ENCODE results near the gene CCDC106. TPM values are rescaled to one million over a fixed set of nuclear protein-coding genes. Genes with fewer than 3 reads are reported as not detected.

Gene CCDC106
- total RNA-seq, 1 experiment from 2014 or later = 8.3 TPM

DNA sequence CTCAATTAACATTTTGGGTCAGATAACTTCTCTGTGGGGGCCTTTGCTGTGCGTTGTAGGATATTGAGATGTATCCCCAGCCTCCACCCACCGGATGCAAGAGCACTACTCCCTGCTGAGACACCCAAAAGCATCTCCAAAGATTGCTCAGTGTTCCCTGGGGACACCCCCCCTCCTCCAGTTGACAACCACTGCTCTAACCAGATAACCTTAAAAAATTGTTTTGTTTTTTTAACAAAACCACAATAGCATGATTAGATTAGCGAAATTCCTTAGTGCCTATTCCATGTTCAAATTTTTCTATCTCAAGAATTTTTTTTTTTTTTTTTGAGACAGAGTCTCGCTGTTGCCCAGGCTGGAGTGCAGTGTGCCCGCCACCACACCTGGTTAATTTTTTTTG is 24.4 kb downstream of the CCDC106 start:
- no peak for DNase-seq (ENCODE audit: low read depth, low spot score)
- in situ Hi-C loops (cut with HindIII; ENCODE audit: low pct_unique_long_range_greater_than_20kb, low sequenced_read_pairs) = no loop called here

DNA sequence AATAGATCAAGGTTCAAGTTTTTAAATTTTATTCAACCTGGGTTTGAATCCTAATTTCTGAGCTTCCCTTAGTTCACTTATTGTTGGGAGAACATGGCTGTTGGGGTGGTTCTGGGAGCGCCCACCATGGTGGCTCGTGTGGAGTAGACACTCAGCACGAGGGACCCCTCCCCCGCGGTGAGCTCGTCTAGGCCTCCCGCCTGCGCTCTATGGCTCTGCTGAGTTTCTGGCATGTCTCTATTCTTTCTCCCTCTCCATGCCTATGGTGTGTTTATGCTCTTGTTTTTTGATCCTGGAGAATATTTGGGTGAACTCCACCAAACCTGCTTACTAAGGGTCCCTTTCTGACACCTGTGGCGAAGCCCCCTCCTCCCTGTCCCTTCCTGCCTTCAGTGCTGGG is 25.5 kb downstream of the CCDC106 start:
- no peak for DNase-seq (ENCODE audit: low read depth, low spot score)
- in situ Hi-C loops (cut with HindIII; ENCODE audit: low pct_unique_long_range_greater_than_20kb, low sequenced_read_pairs) = no loop called here

DNA sequence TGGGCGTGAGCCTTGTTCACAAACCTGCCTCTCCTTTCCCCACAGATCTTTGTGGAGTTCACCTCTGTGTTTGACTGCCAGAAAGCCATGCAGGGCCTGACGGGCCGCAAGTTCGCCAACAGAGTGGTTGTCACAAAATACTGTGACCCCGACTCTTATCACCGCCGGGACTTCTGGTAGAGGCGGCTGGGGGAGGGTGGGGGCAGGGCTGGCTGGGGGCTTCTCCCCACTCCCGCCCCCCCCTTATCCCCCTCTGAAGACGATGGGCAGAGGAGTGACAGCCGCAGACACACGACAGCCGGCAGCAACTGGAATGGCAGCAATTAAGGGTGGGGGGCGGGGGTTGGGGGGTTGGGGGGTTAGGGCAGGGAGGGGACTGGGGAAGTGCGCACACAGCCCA is 25.9 kb downstream of the CCDC106 start:
- DNase-seq (ENCODE audit: low read depth, low spot score) = no peak
- in situ Hi-C loops (cut with HindIII; ENCODE audit: low pct_unique_long_range_greater_than_20kb, low sequenced_read_pairs) = no loop called here

GRCh38 chr19:55674459-55674840 is 26.4 kb downstream of the CCDC106 start:
- in situ Hi-C loops (cut with HindIII; ENCODE audit: low pct_unique_long_range_greater_than_20kb, low sequenced_read_pairs) = no loop called here

DNA sequence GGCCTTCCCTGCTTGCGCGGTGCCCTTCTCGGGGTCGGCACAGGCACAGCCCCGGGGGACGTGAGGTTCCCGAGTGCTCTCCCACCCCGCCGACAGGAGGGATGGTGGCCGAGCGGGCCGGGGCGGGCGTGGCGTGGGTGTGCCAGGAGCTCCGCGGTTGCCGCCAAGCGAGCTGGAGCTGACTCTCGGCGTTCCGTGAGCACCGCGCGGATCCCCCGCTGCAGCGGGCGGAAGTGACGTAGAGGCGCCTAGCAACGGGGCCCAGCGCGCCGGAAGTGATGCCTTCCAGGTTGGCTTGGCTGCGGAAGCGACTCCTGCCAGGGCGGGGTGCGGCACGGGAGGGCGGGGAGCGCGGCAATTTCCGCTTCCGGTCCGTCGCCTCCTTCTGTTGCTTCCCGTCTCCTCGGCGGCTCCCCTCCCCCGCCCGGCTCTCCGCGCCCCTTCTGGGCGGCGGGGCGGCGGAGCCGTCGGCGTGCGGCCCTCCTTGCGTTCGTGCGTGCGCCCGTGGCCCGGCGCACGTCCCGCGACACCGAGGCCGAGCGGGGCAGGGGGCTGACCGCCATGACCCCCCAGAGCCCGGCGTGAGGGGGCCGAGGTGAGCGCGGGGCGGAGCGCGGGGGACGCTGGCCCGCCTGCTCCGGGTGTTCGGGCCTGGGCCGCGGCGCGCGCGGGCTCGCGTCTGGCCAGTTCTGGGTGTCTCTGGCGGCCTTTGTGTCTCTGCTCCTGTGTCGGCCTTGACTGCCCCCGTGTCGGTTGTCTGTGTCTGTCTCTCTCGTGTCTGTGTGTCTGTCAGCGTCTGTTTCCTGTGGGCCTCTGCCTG is 27.0 kb downstream of the CCDC106 start, which contains the start of gene EPN1:
EPN1 (plus strand) TSS at position 386 of the 820 bp plus-strand sequence. CDS start 3,402 bp downstream, outside the sequence.
- in situ Hi-C loops (cut with HindIII; ENCODE audit: low pct_unique_long_range_greater_than_20kb, low sequenced_read_pairs) = no loop called here
- peak; percentile 95 for DNase-seq (ENCODE audit: low read depth, low spot score)

More at GRCh38 chr19:55674459-55674840, 26.4 kb downstream of the CCDC106 start:
- DNase-seq (ENCODE audit: low read depth, low spot score) = no peak

DNA sequence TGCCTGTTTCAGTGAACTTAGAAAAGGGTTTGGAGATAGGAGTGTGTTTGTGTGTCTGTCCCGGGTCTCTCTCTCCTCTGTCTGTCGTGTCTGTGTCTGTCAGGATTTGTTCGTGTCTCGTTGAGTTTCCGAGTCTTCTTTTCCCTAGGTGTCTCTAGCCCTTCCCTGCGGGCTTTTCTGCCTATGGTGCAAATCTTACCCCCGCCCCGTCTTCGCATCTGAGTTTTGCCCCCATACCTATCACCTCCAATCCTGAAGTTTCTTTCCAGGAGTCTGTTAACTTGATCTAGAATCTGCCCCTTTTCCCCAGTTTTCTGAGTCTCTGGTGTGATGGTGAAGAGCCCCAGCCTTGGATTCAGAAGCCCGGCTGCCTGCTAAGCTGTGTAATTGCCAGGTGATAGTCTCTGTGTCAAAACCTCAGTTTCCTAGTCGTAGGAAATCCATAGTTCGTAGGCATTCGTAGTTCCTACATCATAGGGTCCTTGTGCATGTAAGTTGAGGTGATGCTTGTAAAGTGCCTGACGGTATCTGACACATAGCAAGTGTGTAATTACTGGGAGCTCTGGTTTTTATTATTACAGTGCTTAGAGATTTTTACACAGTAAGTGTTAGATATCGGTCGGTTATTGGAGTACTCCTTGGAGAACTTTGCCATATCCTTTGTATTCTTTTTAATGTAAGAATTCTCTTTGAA is 27.8 kb downstream of the CCDC106 start:
- in situ Hi-C loops (cut with HindIII; ENCODE audit: low pct_unique_long_range_greater_than_20kb, low sequenced_read_pairs) = no loop called here
- no peak for DNase-seq (ENCODE audit: low read depth, low spot score)

GRCh38 chr19:55676383-55676782 is 28.4 kb downstream of the CCDC106 start:
- no peak for DNase-seq (ENCODE audit: low read depth, low spot score)
- in situ Hi-C loops (cut with HindIII; ENCODE audit: low pct_unique_long_range_greater_than_20kb, low sequenced_read_pairs) = no loop called here

DNA sequence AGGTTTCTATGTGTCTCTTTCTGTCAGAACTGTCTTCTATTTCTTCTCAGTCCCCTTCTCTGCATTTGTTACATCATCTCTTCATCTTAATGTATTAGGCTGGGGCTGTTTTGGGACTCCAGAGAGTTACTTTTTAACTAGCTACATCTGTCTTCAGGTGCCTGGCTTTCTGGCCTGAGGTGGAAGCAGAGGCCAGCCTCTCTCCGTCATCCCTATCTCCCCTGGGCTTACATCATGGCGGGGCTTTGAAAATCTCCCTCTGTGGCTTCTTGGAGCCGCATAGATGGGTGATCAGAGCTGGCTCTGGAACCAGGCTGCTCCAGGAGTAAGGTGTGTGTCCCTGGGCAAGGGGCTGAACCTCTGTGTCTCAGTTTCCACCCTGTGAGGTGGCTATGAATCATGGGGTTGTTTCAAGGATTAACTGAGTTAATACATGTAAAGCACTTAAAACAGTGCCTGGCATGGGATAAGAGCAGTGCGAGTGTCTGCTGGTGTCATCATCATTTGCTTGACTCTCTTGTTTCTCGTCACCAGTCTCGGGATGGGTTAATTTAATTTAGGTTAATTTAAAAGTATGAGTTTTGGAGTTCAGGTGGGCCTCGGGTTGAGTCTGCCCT is 29.0 kb downstream of the CCDC106 start:
- in situ Hi-C loops (cut with HindIII; ENCODE audit: low pct_unique_long_range_greater_than_20kb, low sequenced_read_pairs) = no loop called here
- DNase-seq (ENCODE audit: low read depth, low spot score) = no peak

DNA sequence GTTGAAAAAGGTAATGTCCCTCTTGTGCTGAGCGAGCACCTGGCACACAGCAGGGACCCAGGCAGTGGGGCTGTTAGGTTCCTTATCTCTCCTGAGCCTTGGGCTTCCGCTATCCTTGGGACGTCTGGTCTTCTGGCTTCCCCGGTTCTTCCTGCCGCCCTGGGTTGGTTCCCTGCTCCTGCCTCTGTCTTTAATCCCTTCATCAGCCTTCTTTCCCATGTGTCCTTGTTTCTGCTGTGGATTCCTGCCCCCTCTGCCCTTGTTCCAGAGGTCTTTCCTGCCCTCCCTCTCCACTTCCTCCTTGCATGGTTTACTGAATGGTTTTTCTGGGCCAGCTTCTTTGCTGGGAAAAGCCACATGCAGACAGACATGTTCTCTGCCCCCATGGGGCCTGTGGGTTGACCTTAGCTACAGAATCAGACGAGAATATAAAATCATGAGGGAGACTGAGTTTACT is 29.6 kb downstream of the CCDC106 start:
- in situ Hi-C loops (cut with HindIII; ENCODE audit: low pct_unique_long_range_greater_than_20kb, low sequenced_read_pairs) = no loop called here
- no peak for DNase-seq (ENCODE audit: low read depth, low spot score)

DNA sequence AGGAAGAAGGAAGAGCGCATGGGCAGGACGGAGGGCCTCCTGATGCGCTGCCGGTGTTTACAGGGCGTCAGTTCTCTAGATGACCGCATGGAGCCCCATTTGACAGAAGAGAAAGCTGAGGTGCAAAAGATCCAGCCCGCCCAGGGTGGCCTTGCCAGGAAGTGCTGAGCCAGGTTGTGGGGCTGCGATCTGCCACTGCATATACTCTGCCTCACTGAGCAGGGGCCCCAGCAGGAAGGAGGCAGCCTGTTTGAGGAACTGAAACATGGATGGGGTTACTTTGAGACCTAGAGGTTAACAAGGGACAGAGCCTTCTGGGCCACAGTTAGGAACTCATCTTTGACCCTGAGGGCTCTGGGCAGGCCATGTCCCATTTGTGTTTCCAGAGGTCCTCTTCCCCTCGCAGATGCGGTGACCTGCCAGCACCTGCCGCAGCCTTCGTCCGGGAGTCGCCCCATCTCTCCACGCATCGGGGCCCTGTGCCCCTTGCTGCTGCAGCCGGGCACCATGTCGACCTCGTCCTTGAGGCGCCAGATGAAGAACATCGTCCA is 30.2 kb downstream of the CCDC106 start:
- DNase-seq (ENCODE audit: low read depth, low spot score) = no peak
- in situ Hi-C loops (cut with HindIII; ENCODE audit: low pct_unique_long_range_greater_than_20kb, low sequenced_read_pairs) = no loop called here

DNA sequence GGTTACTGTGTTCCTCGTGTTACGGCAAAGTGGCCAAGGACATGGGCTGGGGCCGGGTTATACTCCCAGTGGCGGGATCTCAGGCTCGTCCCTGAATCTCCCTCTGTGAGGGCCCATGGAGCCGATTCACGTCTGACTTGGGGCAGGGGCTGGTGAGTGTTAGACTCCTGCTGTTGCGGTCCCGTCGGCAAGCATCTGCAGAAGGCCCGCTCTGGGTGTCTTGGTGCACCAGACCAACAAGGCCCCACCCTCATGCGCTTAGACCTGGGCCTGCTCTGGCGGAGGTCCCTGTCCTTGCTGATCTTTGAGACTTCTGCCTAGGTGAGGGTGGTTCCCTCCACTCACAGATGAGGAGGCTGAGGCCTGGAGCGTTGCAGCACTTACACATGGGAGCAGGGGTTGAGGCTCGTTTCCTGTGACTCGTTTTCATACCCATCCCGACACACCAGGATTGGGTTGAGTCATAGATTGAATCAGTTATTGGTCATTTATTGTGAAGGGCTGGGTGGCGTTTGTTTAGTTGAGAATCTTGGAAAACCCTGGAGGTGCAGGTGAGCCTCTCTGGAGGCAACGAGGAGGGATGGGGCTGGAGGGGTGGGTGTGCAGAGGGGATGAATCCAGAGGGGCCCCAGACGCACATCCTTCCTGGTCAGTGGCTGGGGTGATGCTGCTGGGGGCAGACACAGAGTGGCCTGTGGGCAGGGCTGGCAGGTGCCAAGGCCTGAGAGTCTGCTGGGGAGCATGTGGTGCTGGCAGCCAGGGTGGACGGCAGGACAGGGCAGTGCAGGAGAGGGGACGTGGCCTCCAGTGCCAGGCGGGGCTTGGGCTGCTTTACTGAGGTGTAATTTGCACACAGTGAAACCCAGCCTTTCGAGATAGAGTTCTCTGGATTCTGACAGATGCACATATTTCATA is 31.6 kb downstream of the CCDC106 start:
- in situ Hi-C loops (cut with HindIII; ENCODE audit: low pct_unique_long_range_greater_than_20kb, low sequenced_read_pairs) = no loop called here
- no peak for DNase-seq (ENCODE audit: low read depth, low spot score)

- in situ Hi-C loops (cut with HindIII; ENCODE audit: low pct_unique_long_range_greater_than_20kb, low sequenced_read_pairs) = no loop called here
Observed at GRCh38 chr19:55680339-55681130, 32.5 kb downstream of the CCDC106 start.

DNA sequence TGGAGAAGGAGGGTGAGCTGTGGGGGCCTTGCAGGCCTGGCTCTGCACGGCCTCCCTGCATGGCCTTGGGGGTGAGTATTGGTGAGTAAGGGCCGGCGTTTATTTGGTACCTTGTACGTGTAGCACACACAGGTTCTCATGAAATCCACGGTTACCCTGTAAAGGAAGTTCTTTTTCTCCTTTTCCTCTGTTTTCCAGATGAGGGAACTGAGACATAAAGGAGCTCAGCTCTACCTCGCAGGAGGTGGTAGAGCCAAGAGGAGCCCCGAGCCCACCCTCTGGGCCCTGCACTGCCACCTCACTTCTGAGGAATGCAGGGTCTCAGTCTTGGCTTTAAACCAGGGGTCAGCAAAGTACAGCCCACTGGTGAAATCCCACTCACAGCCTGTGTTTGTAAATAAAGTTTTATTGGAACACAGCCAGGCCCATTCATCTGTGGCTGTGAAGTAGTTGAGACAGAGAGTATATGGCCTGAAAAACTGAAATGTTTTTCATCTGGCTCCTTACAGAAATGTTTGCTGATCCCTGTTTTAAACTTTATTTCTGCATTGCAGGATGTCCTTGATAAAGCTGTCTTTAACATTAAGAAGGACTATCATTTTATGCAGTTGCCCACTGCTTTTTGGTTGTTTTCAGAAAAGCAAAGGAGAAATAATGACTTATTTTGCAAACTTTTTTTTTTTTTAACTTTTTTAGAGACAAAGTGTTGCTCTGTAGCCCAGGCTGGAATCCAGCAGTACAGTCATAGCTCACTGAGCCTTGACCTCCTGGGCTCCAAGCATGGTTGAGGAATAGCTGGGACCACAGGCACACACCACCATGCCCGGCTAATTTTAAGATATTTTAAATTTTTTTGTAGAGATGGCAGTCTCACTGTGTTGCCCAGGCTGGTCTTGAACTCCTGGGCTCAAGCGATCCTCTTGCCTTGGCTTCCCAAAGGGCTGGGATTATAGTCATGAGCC is 33.4 kb downstream of the CCDC106 start:
- in situ Hi-C loops (cut with HindIII; ENCODE audit: low pct_unique_long_range_greater_than_20kb, low sequenced_read_pairs) = no loop called here
- DNase-seq (ENCODE audit: low read depth, low spot score) = no peak

More at GRCh38 chr19:55680339-55681130, 32.5 kb downstream of the CCDC106 start:
- no peak for DNase-seq (ENCODE audit: low read depth, low spot score)

DNA sequence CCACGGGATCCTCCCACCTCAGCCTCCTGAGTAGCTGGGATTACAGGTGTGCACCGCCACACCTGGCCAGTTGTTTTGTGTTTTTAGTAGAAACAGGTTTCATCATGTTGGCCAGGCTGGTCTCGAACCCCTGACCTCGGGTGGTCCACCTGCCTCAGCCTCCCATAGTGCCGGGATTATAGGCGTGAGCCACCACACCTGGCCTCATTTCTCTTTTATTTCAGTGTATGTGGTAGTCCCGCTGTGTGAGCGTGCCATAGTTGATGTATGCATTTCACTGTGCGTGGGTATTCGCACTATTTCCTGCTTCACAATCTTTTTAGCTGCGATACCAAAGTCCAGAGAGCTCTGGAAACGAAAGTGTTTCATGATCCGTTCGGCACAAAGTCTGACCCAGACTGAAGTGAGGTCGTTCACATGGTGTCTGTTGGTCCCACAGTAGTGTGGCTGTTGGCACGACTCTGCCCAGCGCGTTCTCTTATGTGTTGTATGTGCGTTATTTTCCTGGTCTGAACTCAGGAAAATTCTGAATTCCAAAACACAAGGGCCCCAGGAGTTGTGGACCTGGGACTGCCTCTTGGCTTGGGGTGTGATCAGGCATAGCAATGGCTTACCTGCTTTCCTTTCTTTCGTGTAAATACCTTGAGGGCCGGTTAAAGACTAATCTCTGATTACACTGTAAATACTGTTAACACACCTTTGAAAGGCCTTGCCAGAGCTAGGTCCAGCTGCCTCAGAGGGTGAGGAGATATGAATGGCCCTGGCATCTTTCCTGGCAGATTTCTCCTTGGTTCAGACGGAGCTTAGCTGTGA is 35.6 kb downstream of the CCDC106 start:
- in situ Hi-C loops (cut with HindIII; ENCODE audit: low pct_unique_long_range_greater_than_20kb, low sequenced_read_pairs) = no loop called here
- DNase-seq (ENCODE audit: low read depth, low spot score) = no peak
